Heart left ventricle (tissue), 16 donors: ENCODE data around the gene ARHGEF10L. TPM values are rescaled to one million over a fixed set of nuclear protein-coding genes. Genes with fewer than 3 reads are reported as not detected.

Source experiments
- ATAC-seq, 4 donors: fragments of 200-7000 bp; cut with Tn5 transposase; one replicate each; pipeline ENCODE4 v1.9.1; 2020 to 2022; ENCODE audit warnings: moderate library complexity in 4 of 4, mild to moderate bottlenecking in 3 of 4, moderate number of reproducible peaks in 1 of 4
- DNase-seq, 5 donors: peaks; one replicate each; pipeline ENCODE4 v3.0.0-alpha.2; 2020
- H3K27ac ChIP-seq, 12 donors: fragments of 200-600 bp; sonication (generic) in 4 of 12; one replicate each; pipeline versions ENCODE4 v1.5.0 to v1.8.0; 2016 to 2022; ENCODE audit warnings: mild to moderate bottlenecking in 2 of 12
- H3K27me3 ChIP-seq, 9 donors: fragments of 200-600 bp; sonication (generic) in 2 of 9; one replicate each; pipeline versions ENCODE4 v1.5.1 to v1.8.0; 2016 to 2022; ENCODE audit warnings: mild to moderate bottlenecking in 3 of 9
- H3K36me3 ChIP-seq, 9 donors: fragments of 200-600 bp; sonication (generic) in 2 of 9; one replicate each; pipeline versions ENCODE4 v1.5.0 to v1.8.0; 2018 to 2022; ENCODE audit warnings: mild to moderate bottlenecking in 2 of 9
- H3K4me1 ChIP-seq, 12 donors: fragments of 200-600 bp; sonication (generic) in 4 of 12; one replicate each; pipeline versions ENCODE4 v1.5.0 to v1.8.0; 2016 to 2022; ENCODE audit warnings: mild to moderate bottlenecking in 3 of 12
- H3K4me3 ChIP-seq, 12 donors: fragments of 200-600 bp; sonication (generic) in 4 of 12; one replicate each; pipeline versions ENCODE4 v1.5.0 to v1.8.0; 2017 to 2022; ENCODE audit warnings: mild to moderate bottlenecking in 9 of 12, moderate library complexity in 4 of 12
- H3K9me3 ChIP-seq, 12 donors: fragments of 200-600 bp; sonication (generic) in 4 of 12; one replicate each; pipeline versions ENCODE4 v1.5.0 to v1.8.0; 2016 to 2022; ENCODE audit warnings: mild to moderate bottlenecking in 1 of 12
- POLR2A ChIP-seq, 2 donors: fragments of 450-650 bp; IDR thresholded peaks; one replicate each; pipeline ENCODE4 v1.6.1; 2017; ENCODE audit warnings: antibody characterized with exemption in 2 of 2, mild to moderate bottlenecking in 2 of 2, moderate library complexity in 2 of 2
- WGBS, 4 donors: extraction: QIAGEN DNeasy Blood & Tissue Kit in 2 of 4; methylation state at CpG; one replicate each; pipeline versions ENCODE4 v1.1.5 to v1.1.7; 2013 to 2018; 5-methylcytosine and 5-hydroxymethylcytosine counted together
- intact Hi-C, 10 donors: fragments of 100-400 bp; cut with DNase I; formaldehyde crosslinking; loops; one replicate each; pipeline versions ENCODE4 v1.11.1 to v1.14.2; 2022
- polyA plus RNA-seq, 2 donors: library from polyadenylated mRNA; stranded (reverse); fragments of 200-250 nt; gene quantifications; one replicate each; pipeline ENCODE4 v1.2.3, GENCODE V29; 2013
- total RNA-seq, 9 donors: library from RNA; depleted of rRNA in 2 of 9; stranded (reverse); fragments of >200 nt in 2 of 9; fragmentation: NEBNext Ultra II Directional in 3 of 9; extraction: Animal tissue kit (Norgen Biotek cat#: 25700) in 3 of 9; gene quantifications; one replicate each; pipeline versions ENCODE4 v1.1.0 to v1.2.4, GENCODE V29; 2016 to 2023
- TF ChIP-seq, protein P1 (sequence below), 12 donors: fragments of 200-600 bp; sonication (generic) in 4 of 12; IDR thresholded peaks; one replicate each; pipeline versions ENCODE4 v1.5.0 to v1.8.0; 2018 to 2022; ENCODE audit warnings: antibody characterized with exemption in 12 of 12, mild to moderate bottlenecking in 5 of 12
- donor health status: ischemic (EF 13 %, LVEDD 7.1; RV severe dilation, severe dysfunction).
- donor health status: healthy with polysubstance abuse.
- donor health status: DM: no; HTN: yes; CAD: no.
- donor health status: DM: no; HTN: no; CAD: no.
- donor health status: ischemic (EF 25% LVEDD 6.9; RV normal size, moderate dysfunction).
- donor health status: ischemic (EF 25% LVEDD 5.7; RV mildly dilated, moderate dysfunction).
- donor health status: healthy.
- donor health status: DM: yes; HTN: yes; CAD: no.
- donor health status: ischemic (EF 35%, LVEDD 5.7; RV mildly dilated, moderate dysfunction).
- donor health status: nonischemic (EF 11% LVEDD 7.7; RV severe dilation, severe dysfunction).
- donor health status: DM: yes; HTN: yes; CAD: no.
- donor health status: PGD.
- donor health status: ischemic (EF 29% LVEDD 5.4; RV normal size, mild dysfunction).
- donor health status: nonischemic (EF 23%, LVEDD 6.1; RV moderate dilation, normal function).

The ARHGEF10L gene
- total and polyA plus RNA-seq, 11 donors: 44.6 to 72.8 (median 57.9) TPM

DNA sequence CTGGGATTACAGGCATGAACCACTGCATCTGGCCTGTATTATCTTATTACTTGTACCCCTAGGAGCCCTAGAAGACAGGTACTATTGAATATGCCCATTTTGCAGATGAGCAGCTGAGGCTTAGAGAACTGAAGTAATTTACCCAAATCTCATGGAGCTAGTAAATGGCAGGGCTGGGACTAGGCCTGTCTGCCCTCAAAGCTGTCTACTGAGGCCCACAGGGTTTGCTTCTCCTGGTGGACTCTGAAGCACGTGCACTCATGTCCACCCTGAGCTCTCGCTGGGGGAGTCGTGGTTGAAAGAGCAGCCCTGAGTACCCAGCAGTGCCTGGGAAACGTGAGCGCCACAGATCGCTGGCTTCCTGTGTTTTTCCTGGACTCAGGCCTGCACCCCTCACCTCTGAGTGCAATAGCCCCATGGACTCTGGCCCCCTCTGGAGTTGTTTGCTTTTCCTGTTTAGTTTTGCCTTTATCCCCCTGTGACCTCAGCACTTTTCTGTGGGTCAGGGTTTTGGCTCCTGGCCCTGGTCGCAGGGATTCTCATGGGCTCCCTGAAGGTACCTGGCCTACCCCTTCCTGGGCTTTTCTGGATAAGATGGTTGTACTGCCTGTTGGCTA is 52.4 kb downstream of the ARHGEF10L start:
- no peak for TF ChIP-seq POLR2A (IDR thresholded peaks at IDR 0.05)
- ATAC-seq: no peak
- WGBS, 4 donors: 53 to 70% (median 59%) methylated on average over 7 of the region's 7 CpGs
- H3K27ac ChIP-seq: peak overlapping the region in 3 of 12 donors; percentile 2 to 50 (median 47)
- H3K9me3 ChIP-seq: no peaks in the 10 kb centered on the region
- no peak for DNase-seq
- H3K36me3 ChIP-seq: peaks cover 0 to 8% (median 0%) of the 10 kb centered on the region in 9 donors
- no peaks in the 10 kb centered on the region for H3K27me3 ChIP-seq
- intact Hi-C loops: no loop called here
- no peak overlapping the region for H3K4me3 ChIP-seq
- H3K4me1 ChIP-seq: peaks cover 0 to 86% (median 40%) of the 10 kb centered on the region in 12 donors

DNA sequence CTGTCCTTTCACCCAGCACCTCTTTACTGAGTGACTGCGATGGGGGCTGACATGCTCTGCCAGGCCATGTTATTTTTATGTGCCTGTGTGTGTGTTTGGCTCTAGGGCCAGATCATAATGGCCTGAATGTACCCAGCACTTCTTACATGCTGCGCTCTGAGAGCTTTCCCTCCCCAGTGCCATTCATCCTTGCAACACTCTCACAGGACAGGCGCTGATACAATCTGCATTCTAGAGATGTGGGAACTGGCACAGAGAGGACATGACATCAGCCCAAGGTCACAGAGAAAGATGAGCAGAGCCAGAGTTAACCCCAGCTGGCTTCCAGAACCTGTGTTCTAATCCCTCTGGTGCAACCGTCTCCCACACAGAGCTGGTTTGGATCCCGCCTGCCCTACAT is 54.5 kb downstream of the ARHGEF10L start:
- no peak overlapping the region for H3K4me3 ChIP-seq
- H3K27ac ChIP-seq: peak overlapping the region in 10 of 12 donors; percentile 41 to 82 (median 66)
- H3K4me1 ChIP-seq: peaks cover 0 to 73% (median 25%) of the 10 kb centered on the region in 12 donors
- TF ChIP-seq, protein P1, sequence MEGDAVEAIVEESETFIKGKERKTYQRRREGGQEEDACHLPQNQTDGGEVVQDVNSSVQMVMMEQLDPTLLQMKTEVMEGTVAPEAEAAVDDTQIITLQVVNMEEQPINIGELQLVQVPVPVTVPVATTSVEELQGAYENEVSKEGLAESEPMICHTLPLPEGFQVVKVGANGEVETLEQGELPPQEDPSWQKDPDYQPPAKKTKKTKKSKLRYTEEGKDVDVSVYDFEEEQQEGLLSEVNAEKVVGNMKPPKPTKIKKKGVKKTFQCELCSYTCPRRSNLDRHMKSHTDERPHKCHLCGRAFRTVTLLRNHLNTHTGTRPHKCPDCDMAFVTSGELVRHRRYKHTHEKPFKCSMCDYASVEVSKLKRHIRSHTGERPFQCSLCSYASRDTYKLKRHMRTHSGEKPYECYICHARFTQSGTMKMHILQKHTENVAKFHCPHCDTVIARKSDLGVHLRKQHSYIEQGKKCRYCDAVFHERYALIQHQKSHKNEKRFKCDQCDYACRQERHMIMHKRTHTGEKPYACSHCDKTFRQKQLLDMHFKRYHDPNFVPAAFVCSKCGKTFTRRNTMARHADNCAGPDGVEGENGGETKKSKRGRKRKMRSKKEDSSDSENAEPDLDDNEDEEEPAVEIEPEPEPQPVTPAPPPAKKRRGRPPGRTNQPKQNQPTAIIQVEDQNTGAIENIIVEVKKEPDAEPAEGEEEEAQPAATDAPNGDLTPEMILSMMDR (IDR thresholded peaks at IDR 0.05): no peak
- TF ChIP-seq POLR2A (IDR thresholded peaks at IDR 0.05): no peak
- peaks cover 0 to 8% (median 0%) of the 10 kb centered on the region in 9 donors for H3K36me3 ChIP-seq
- 48 to 58% (median 54%) methylated on average over 5 of the region's 5 CpGs for WGBS, 4 donors
- no peaks in the 10 kb centered on the region for H3K27me3 ChIP-seq
- no peaks in the 10 kb centered on the region for H3K9me3 ChIP-seq
- DNase-seq (peak in 2 of 5 donors; percentile 52 to 56), ATAC-seq (peak; percentile 82 to 90 (median 86))
- intact Hi-C loops: no loop called here

DNA sequence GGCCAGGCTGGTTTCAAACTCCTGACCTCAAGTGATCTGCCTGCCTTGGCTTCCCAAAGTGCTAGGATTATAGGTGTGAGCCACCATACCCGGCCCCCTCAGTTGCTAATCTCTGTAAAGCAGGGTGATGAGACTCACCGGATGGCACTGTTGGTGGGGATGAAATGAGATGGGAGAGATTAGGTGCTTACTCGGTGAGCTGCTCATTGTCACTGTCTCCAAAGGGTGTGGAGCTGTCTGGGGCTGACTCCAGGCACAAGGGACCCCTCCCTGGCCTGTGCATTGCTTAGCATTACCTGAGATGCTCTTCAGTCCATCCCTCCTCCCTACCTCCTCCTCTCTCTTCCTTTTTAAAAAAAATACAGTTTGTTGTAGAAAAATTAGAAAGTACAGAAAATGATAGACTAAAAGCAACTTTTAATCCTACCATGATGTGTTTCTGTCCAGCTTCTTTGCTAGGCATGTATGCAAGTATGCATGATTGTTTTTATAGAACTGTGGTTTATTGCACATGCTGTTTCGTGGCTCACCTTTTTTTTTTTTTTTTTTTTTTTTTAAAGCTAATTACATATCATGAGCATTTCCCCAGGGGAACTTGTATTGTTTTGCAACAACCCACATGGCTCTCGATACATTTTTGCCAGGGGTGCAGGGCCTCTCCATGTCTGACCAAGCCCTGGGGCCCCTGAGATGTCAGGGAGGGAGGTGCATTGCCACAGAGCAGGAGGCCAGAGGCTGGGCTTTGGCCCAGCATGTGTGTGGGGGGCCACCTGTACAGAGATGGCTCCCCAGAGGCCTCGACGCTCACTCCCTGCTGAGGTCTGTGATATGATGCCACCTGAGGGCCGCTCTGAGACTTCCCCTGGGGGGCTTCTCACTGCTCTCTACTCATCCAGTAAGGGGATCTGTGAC is 55.4 kb downstream of the ARHGEF10L start:
- Histone ChIP-seq H3K27ac (peak overlapping the region in 6 of 12 donors; percentile 46 to 77 (median 70)), H3K4me1 (peaks cover 0 to 70% (median 20%) of the 10 kb centered on the region in 12 donors), H3K27me3 (no peaks in the 10 kb centered on the region), H3K9me3 (no peaks in the 10 kb centered on the region), H3K36me3 (peaks cover 0 to 8% (median 0%) of the 10 kb centered on the region in 9 donors), H3K4me3 (no peak overlapping the region)
- ATAC-seq (no peak), DNase-seq (no peak)
- intact Hi-C loops: no loop called here
- 62 to 68% (median 63%) methylated on average over 8 of the region's 8 CpGs for WGBS, 4 donors
- TF ChIP-seq POLR2A (IDR thresholded peaks at IDR 0.05): no peak
- TF ChIP-seq, protein P1 (IDR thresholded peaks at IDR 0.05): no peak

DNA sequence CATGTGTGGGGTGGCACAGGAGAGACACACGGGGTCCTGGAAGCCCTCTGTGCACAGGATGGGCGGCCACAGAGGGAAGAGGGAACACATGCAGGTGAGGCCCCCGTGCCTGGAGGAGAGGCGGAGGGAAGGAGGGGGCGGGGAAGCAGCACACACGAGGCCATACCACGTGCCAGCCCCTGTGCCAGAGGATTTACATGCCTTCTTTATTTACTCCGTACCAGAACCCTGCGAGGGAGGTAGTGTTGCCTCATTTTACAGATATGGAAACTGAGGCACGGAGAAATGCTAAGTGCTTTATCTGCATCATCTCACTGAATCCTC is 56.1 kb downstream of the ARHGEF10L start:
- ATAC-seq (no peak), DNase-seq (no peak)
- H3K4me1 ChIP-seq: peaks cover 0 to 64% (median 19%) of the 10 kb centered on the region in 12 donors
- intact Hi-C loops: no loop called here
- H3K27ac ChIP-seq: no peak overlapping the region
- no peak overlapping the region for H3K4me3 ChIP-seq
- H3K27me3 ChIP-seq: no peaks in the 10 kb centered on the region
- WGBS, 4 donors: 71 to 84% (median 75%) methylated on average over 10 of the region's 10 CpGs
- TF ChIP-seq, protein P1 (IDR thresholded peaks at IDR 0.05): no peak
- TF ChIP-seq POLR2A (IDR thresholded peaks at IDR 0.05): no peak
- H3K36me3 ChIP-seq: peaks cover 0 to 6% (median 0%) of the 10 kb centered on the region in 9 donors
- no peaks in the 10 kb centered on the region for H3K9me3 ChIP-seq
